HG02588 (cell line): ENCODE data around the gene RCE1.

Experiments
- ATAC-seq: cut with Tn5 transposase; IDR thresholded peaks from one replicate; pipeline ENCODE4 v1.9.1; 2021; ENCODE audit warnings: mild to moderate bottlenecking, moderate library complexity; ENCODE audit not compliant: unreplicated experiment

Gene RCE1

GRCh38 chr11:66844496-66845142 is 1.4 kb downstream of the RCE1 start:
- ATAC-seq: no peak

- ATAC-seq: no peak
Observed at GRCh38 chr11:66845143-66845875, 2.1 kb downstream of the RCE1 start.

- no peak for ATAC-seq
Observed at GRCh38 chr11:66845876-66846212, 2.6 kb downstream of the RCE1 start.

GRCh38 chr11:66846671-66847091 is 3.4 kb downstream of the RCE1 start:
- no peak for ATAC-seq

- ATAC-seq: no peak
Observed at GRCh38 chr11:66847461-66848232, 4.4 kb downstream of the RCE1 start.

- ATAC-seq: no peak
Observed at GRCh38 chr11:66848671-66849500, 5.6 kb downstream of the RCE1 start.

- ATAC-seq: no peak
Observed at GRCh38 chr11:66849501-66850234, 6.4 kb downstream of the RCE1 start.

GRCh38 chr11:66850235-66850587 is 7.0 kb downstream of the RCE1 start:
- no peak for ATAC-seq

GRCh38 chr11:66850588-66851238 is 7.5 kb downstream of the RCE1 start:
- no peak for ATAC-seq

- no peak for ATAC-seq
Observed at GRCh38 chr11:66851239-66851596, 8.0 kb downstream of the RCE1 start.

- ATAC-seq: no peak
Observed at GRCh38 chr11:66851698-66852465, 8.6 kb downstream of the RCE1 start.

GRCh38 chr11:66852466-66853241 is 9.4 kb downstream of the RCE1 start:
- no peak for ATAC-seq

- ATAC-seq: no peak
Observed at GRCh38 chr11:66853242-66854229, 10.3 kb downstream of the RCE1 start.

- ATAC-seq: no peak
Observed at GRCh38 chr11:66854231-66854661, 11.0 kb downstream of the RCE1 start.

- no peak for ATAC-seq
Observed at GRCh38 chr11:66854729-66855211, 11.5 kb downstream of the RCE1 start.

GRCh38 chr11:66855574-66856495 is 12.6 kb downstream of the RCE1 start:
- ATAC-seq: peak; percentile 67
